HL-60 (cell line): ENCODE data around the gene ARHGEF16.

Experiments used
- DNase-seq, 2 experiments: peaks; one replicate each; pipeline ENCODE4 v3.0.0-alpha.2; 2010 to 2020; ENCODE audit warnings: low read depth in 1 of 2, low spot score in 1 of 2
- H3K27ac ChIP-seq: fragments of 250-450 bp; sonication (Bioruptor Pico); replicated peaks from 2 replicates; pipeline ENCODE4 v1.5.1; 2020; ENCODE audit warnings: mild to moderate bottlenecking, moderate library complexity
- H3K27me3 ChIP-seq: fragments of 250-450 bp; sonication (Bioruptor Pico); 2 replicates; pipeline ENCODE4 v1.5.1; 2021; ENCODE audit warnings: mild to moderate bottlenecking, moderate library complexity; ENCODE audit not compliant: insufficient read depth, poor library complexity, severe bottlenecking
- H3K4me3 ChIP-seq: replicated peaks from 2 replicates; pipeline ENCODE4 v1.5.1; 2011; ENCODE audit warnings: mild to moderate bottlenecking, control low read depth, low read length; ENCODE audit not compliant: insufficient read depth
- CTCF ChIP-seq: IDR thresholded peaks from one replicate; pipeline ENCODE4 v1.5.1; 2011; ENCODE audit warnings: low read length, control low read depth, inconsistent platforms; ENCODE audit not compliant: insufficient read depth
- GABPA ChIP-seq: IDR thresholded peaks from 2 replicates; pipeline ENCODE4 v1.6.1; 2012; ENCODE audit warnings: low read depth
- POLR2AphosphoS5 ChIP-seq: IDR thresholded peaks from 2 replicates; pipeline ENCODE4 v1.6.1; 2012; ENCODE audit warnings: low read depth
- REST ChIP-seq: IDR thresholded peaks from 2 replicates; pipeline ENCODE4 v1.6.1; 2012; ENCODE audit warnings: low read depth; ENCODE audit not compliant: insufficient replicate concordance
- SPI1 ChIP-seq: IDR thresholded peaks from 2 replicates; pipeline ENCODE4 v1.6.1; 2012; ENCODE audit warnings: low read depth, mild to moderate bottlenecking, borderline replicate concordance

Gene ARHGEF16

GRCh38 chr1:3491291-3492246 lies 37.1 kb downstream of the ARHGEF16 start:
- TF ChIP-seq SPI1: no peak
- no peak for TF ChIP-seq POLR2AphosphoS5
- peak; percentile 90 for TF ChIP-seq CTCF
- DNase-seq: peak; percentile 21 to 69
- no peaks in the 10 kb centered on the region for H3K27me3 ChIP-seq
- H3K4me3 ChIP-seq: no peak overlapping the region
- H3K27ac ChIP-seq: no peak overlapping the region

- TF ChIP-seq POLR2AphosphoS5 (no peak), GABPA (no peak), REST (no peak), SPI1 (no peak), CTCF (no peak)
- H3K27me3 ChIP-seq: no peaks in the 10 kb centered on the region
- no peak for DNase-seq
- H3K4me3 ChIP-seq: no peak overlapping the region
- H3K27ac ChIP-seq: no peak overlapping the region
Observed at GRCh38 chr1:3492545-3493246, 38.2 kb downstream of the ARHGEF16 start.

- no peak overlapping the region for H3K4me3 ChIP-seq
- H3K27me3 ChIP-seq: no peaks in the 10 kb centered on the region
- TF ChIP-seq GABPA (no peak), SPI1 (no peak), REST (no peak)
- DNase-seq: no peak
- H3K27ac ChIP-seq: no peak overlapping the region
Observed at GRCh38 chr1:3494321-3495308, 40.1 kb downstream of the ARHGEF16 start.
